MM.1S (cell line): ENCODE results near the gene STX12.

Experiments
- DNase-seq: peaks from one replicate; pipeline ENCODE4 v3.0.0-alpha.2; 2015
- H2AFZ ChIP-seq: fragments of 300-600 bp; sonication (generic); 2 replicates; pipeline ENCODE4 v1.6.0; 2016; ENCODE audit warnings: antibody characterized with exemption, low read length
- H3F3A ChIP-seq: fragments of 300-600 bp; sonication (generic); 2 replicates; pipeline ENCODE4 v1.6.1; 2016; ENCODE audit warnings: mild to moderate bottlenecking, antibody characterized with exemption, low read length, moderate library complexity, mixed read lengths; ENCODE audit not compliant: insufficient read depth
- H3K27ac ChIP-seq: fragments of 300-600 bp; sonication (generic); 2 replicates; pipeline ENCODE4 v1.5.1; 2016; ENCODE audit warnings: mild to moderate bottlenecking, low read length
- H3K27me3 ChIP-seq: fragments of 300-600 bp; sonication (generic); replicated peaks from 2 replicates; pipeline ENCODE4 v1.6.0; 2016; ENCODE audit warnings: low read length; ENCODE audit not compliant: insufficient read depth
- H3K36me3 ChIP-seq: fragments of 300-600 bp; sonication (generic); replicated peaks from 2 replicates; pipeline ENCODE4 v1.6.1; 2016; ENCODE audit warnings: mild to moderate bottlenecking, low read length, mixed read lengths; ENCODE audit not compliant: insufficient read depth
- H3K4me1 ChIP-seq: fragments of 300-600 bp; sonication (generic); 2 replicates; pipeline ENCODE4 v1.6.1; 2016; ENCODE audit warnings: low read length, mixed read lengths
- H3K4me2 ChIP-seq: fragments of 300-600 bp; sonication (generic); 2 replicates; pipeline ENCODE4 v1.6.0; 2016; ENCODE audit warnings: low read depth, low read length
- H3K4me3 ChIP-seq: fragments of 300-600 bp; sonication (generic); 2 replicates; pipeline ENCODE4 v1.5.1; 2016; ENCODE audit warnings: low read length, mixed read lengths
- H3K79me2 ChIP-seq: fragments of 300-600 bp; sonication (generic); 2 replicates; pipeline ENCODE4 v1.6.1; 2016; ENCODE audit warnings: mixed run types, low read length, mixed read lengths
- H3K9ac ChIP-seq: fragments of 300-600 bp; sonication (generic); 2 replicates; pipeline ENCODE4 v1.6.1; 2016; ENCODE audit warnings: low read length, mixed read lengths
- H3K9me2 ChIP-seq: fragments of 300-600 bp; sonication (generic); replicated peaks from 2 replicates; pipeline ENCODE4 v1.6.1; 2016; ENCODE audit warnings: mild to moderate bottlenecking, low read length, mixed read lengths; ENCODE audit not compliant: insufficient read depth
- H3K9me3 ChIP-seq: fragments of 300-600 bp; sonication (generic); replicated peaks from 2 replicates; pipeline ENCODE4 v1.6.1; 2016; ENCODE audit warnings: mild to moderate bottlenecking, low read length, mixed read lengths; ENCODE audit not compliant: insufficient read depth
- H4K20me1 ChIP-seq: fragments of 300-600 bp; sonication (generic); 2 replicates; pipeline ENCODE4 v1.6.1; 2016; ENCODE audit warnings: mild to moderate bottlenecking, low read length, moderate library complexity, mixed read lengths; ENCODE audit not compliant: insufficient read depth
- EZH2 ChIP-seq: fragments of 300-600 bp; sonication (generic); optimal IDR thresholded peaks from 2 replicates; pipeline ENCODE3; 2017; ENCODE audit warnings: low read depth, mild to moderate bottlenecking, antibody characterized with exemption, low read length, mixed read lengths
- EZH2phosphoT487 ChIP-seq: fragments of 300-600 bp; sonication (generic); IDR thresholded peaks from 2 replicates; pipeline ENCODE4 v1.6.1; 2018; ENCODE audit warnings: antibody characterized with exemption, low read length
- TF ChIP-seq, protein P1 (sequence below): fragments of 300-600 bp; sonication (generic); IDR thresholded peaks from 2 replicates; pipeline ENCODE4 v1.5.1; 2016; ENCODE audit warnings: antibody characterized with exemption, low read length, mixed read lengths

Gene STX12

DNA sequence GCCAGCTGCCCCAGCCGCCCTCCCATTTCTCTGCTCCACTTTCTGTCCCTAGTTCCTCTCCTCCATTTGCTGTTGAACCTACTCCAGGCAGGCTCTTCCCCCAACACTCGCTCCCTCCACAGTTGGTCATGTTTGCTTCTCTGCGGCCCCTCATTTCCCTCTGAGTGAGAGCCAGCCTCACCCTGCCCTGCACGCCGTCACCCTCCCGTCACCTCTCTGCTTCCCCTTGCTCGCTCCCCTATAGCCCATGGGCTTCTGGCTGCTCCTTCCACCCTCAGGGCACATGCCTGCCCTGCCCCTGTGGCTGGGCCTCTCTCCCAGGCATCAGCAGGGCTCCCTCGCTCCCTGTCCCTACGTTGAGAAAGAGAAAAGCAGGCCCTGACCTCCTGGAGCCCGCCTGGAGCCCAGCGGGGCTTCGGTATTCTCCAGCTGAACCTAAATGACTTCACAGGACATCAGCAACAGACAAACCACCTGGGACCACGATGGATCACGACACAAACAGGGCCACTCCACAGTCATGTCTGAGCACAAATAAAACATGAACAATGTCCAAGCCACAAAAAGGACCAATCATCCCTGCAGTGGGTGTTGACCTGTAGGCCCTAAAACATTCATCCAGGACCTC is 86.0 kb downstream of the STX12 start:
- Histone ChIP-seq H3K9ac (no peak overlapping the region), H3K36me3 (no peaks in the 10 kb centered on the region), H3K9me3 (no peaks in the 10 kb centered on the region), H3K79me2 (no peaks in the 10 kb centered on the region), H3F3A (no peaks in the 10 kb centered on the region), H3K27me3 (no peaks in the 10 kb centered on the region), H3K27ac (no peak overlapping the region), H3K4me3 (no peak overlapping the region), H4K20me1 (no peaks in the 10 kb centered on the region), H3K4me2 (no peak overlapping the region), H3K9me2 (no peaks in the 10 kb centered on the region), H2AFZ (no peak overlapping the region), H3K4me1 (no peaks in the 10 kb centered on the region)
- TF ChIP-seq EZH2 (no peak), EZH2phosphoT487 (no peak)
- no peak for DNase-seq

DNA sequence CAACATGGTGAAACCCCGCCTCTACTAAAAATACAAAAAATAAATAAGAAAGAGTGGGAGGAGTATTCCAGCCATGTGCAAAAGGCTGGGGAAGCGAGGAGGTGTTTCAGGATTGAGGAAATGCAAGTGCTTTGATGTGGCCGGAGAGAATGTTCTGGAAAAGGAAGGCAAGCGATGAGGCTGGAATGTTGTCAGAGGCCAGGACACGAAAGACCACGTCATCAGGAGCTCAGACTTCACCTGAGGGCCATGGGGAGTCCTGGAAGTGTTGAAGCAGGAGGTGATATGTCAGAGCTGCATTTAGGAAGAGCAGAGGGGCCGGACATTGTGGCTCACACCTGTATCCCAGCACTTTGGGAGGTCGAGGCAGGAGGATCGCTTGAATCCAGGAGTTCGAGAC is 88.4 kb downstream of the STX12 start:
- DNase-seq, result no peak
- no peaks in the 10 kb centered on the region for H3K9me2 ChIP-seq
- no peaks in the 10 kb centered on the region for H3K36me3 ChIP-seq
- no peak overlapping the region for H3K4me3 ChIP-seq
- no peaks in the 10 kb centered on the region for H3K9me3 ChIP-seq
- no peaks in the 10 kb centered on the region for H4K20me1 ChIP-seq
- no peak overlapping the region for H3K4me2 ChIP-seq
- TF ChIP-seq EZH2 (no peak), EZH2phosphoT487 (no peak)
- TF ChIP-seq, protein P1, sequence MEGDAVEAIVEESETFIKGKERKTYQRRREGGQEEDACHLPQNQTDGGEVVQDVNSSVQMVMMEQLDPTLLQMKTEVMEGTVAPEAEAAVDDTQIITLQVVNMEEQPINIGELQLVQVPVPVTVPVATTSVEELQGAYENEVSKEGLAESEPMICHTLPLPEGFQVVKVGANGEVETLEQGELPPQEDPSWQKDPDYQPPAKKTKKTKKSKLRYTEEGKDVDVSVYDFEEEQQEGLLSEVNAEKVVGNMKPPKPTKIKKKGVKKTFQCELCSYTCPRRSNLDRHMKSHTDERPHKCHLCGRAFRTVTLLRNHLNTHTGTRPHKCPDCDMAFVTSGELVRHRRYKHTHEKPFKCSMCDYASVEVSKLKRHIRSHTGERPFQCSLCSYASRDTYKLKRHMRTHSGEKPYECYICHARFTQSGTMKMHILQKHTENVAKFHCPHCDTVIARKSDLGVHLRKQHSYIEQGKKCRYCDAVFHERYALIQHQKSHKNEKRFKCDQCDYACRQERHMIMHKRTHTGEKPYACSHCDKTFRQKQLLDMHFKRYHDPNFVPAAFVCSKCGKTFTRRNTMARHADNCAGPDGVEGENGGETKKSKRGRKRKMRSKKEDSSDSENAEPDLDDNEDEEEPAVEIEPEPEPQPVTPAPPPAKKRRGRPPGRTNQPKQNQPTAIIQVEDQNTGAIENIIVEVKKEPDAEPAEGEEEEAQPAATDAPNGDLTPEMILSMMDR, result no peak
- no peaks in the 10 kb centered on the region for H3K79me2 ChIP-seq
- no peak overlapping the region for H3K27ac ChIP-seq
- no peaks in the 10 kb centered on the region for H3K27me3 ChIP-seq
- H3K9ac ChIP-seq, result no peak overlapping the region
- H3F3A ChIP-seq, result no peaks in the 10 kb centered on the region
- no peaks in the 10 kb centered on the region for H3K4me1 ChIP-seq
- no peak overlapping the region for H2AFZ ChIP-seq

DNA sequence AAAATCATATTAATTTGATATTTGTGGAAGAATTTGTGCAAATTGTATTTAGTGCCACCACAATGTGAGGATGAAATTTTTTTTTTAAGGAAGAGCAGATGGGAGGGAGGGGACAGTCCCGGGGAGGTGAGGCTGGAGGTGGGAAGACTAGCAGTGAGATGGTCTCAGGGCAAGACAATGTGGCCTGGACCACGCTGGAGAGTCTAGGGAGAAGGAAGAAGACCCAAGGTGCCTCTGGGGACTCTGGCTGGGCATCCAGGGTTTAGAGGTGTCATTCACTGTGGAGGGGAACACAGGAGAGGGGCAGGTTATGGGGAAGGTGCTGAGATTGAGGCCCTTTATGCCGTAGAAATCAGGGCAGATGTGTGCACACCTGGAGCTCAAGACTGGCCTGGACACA is 89.0 kb downstream of the STX12 start:
- TF ChIP-seq EZH2phosphoT487 (no peak), EZH2 (no peak)
- TF ChIP-seq, protein P1, result no peak
- Histone ChIP-seq H3K4me3 (no peak overlapping the region), H3K27ac (no peak overlapping the region), H3K9me3 (no peaks in the 10 kb centered on the region), H3K36me3 (no peaks in the 10 kb centered on the region), H4K20me1 (no peaks in the 10 kb centered on the region), H3K79me2 (no peaks in the 10 kb centered on the region), H2AFZ (no peak overlapping the region), H3K9me2 (no peaks in the 10 kb centered on the region), H3K27me3 (no peaks in the 10 kb centered on the region), H3K4me2 (no peak overlapping the region), H3F3A (no peaks in the 10 kb centered on the region), H3K9ac (no peak overlapping the region), H3K4me1 (no peaks in the 10 kb centered on the region)
- DNase-seq, result no peak
